Left ventricle myocardium superior (tissue), 1 donor: ENCODE data around the gene ME3. TPM values are rescaled to one million over a fixed set of nuclear protein-coding genes. Genes with fewer than 3 reads are reported as not detected.
"Not testable (repeated sequence)": the region's sequence is repeated elsewhere in the genome, so short reads cannot be mapped to it uniquely, and the experiment has no call there.

ENCODE experiments used
- ATAC-seq: fragments of 200-7000 bp; cut with Tn5 transposase; one replicate; pipeline ENCODE4 v1.9.1; 2020; ENCODE audit warnings: mild to moderate bottlenecking, moderate library complexity
- DNase-seq: peaks from one replicate; pipeline ENCODE4 v3.0.0-alpha.2; 2020
- intact Hi-C: fragments of 100-400 bp; cut with micrococcal nuclease; formaldehyde crosslinking; loops from one replicate; pipeline ENCODE4 v1.11.0; 2022
- total RNA-seq: library from RNA; stranded (reverse); fragmentation: NEBNext Ultra II Directional; extraction: Animal tissue kit (Norgen Biotek cat#: 25700); gene quantifications from one replicate; pipeline ENCODE4 v1.2.1, GENCODE V29; 2021
- donor health status: DM: no; HTN: yes; CAD: no; lungs with severe emphysema.

ME3 gene
- total RNA-seq, 1 donor from 2014 or later = 29.8 TPM

GRCh38 chr11:86629045-86629706 is 43.2 kb downstream of the ME3 start:
- ATAC-seq (peak; percentile 65), DNase-seq (no peak)
- intact Hi-C loops = no loop called here

DNA sequence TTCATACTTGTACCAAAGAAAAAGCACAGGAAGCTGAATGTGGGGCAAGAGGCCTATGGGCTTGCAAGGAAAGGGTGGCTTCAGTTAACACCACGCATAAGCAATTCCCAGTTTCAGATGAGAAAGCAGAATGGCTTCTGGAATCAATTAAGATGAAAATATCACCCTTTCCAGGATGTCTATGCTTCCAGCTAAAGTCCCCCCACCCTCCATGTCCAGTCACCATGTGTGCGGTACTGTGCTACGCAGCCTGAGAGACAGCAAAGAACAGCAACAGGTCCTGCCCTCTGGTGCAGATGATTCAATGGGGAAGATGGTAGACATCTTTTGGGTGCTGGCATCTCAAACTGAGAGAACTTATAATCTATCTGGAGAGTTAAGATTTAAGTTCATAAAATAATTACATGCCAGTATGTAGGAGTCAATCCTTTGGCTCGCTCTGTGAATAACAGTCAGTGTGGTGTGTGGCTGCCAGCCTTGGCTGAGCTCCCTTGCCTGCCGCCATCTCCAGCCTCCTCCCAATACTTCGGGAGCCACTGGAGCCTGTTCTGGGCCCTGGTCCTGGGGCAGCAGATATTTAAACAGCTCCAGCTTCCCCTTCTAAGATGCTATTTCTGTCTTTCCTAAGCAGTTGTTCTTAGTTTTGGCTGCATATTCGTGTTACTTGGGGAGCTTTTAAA is 44.5 kb downstream of the ME3 start:
- ATAC-seq (peak; percentile 74), DNase-seq (peak; percentile 67)
- intact Hi-C loops = no loop called here

DNA sequence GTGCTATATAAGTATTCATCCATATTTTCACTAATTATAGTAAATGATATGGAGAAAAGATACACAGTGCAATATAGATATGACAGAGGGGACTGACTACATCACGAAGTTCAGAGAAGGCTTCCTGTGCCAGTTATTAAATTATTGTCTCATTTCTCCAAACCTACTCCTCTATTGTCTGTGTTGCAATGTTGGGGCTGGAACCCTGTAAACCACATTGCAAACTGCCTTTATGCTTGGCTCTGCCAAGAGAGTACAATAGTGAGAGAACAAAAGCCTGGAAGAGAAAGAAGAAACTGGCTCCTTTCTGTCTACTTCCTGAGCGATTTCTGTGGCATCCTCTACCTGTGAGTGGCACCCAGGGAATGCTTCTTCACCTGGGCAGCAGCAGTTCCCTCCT is 46.4 kb downstream of the ME3 start:
- DNase-seq = no peak
- intact Hi-C loops = no loop called here
- ATAC-seq = no peak

- no peak for ATAC-seq
- DNase-seq = no peak
- intact Hi-C loops = no loop called here
These were observed 46.9 kb downstream of the ME3 start for GRCh38 chr11:86625544-86625943.

DNA sequence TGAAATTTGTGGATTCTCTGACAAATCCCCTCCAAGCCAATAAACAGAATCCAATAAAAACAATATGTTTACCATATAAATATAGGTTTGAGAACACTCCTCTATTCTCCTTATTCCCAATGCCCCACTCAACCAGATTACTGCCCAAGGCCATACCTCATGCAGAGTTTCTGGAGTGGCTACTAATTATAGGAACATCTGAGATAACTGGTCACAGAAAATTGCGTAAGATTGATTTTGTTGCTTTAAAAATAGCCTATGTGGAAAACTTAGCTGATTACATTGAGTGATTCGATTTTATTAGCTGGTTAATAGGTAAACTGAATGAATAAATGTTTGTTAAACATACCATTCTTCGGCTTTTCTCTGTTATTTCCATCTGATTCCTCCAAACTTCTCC is 48.0 kb downstream of the ME3 start:
- intact Hi-C loops = no loop called here
- DNase-seq (no peak), ATAC-seq (peak; percentile 60)

DNA sequence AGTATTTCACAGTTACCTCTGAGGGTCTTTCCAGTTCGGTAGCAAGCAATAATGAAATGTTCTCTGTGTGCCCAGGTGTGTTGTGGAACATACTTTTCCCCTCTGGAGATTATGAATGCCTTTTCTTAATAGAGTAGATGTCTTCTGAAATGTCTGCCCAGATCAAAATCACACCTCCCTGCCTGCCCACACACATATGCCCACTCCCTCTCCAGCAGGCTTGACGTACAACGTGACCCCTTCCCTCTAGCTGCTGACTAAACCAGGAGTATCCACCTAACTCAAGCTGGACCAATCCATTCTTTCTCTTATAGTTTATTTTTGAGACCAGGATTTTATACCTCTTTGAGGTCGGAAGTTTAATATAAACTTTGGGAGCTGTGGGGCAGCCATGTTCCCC is 48.7 kb downstream of the ME3 start:
- intact Hi-C loops = no loop called here
- ATAC-seq = no peak
- no peak for DNase-seq

DNA sequence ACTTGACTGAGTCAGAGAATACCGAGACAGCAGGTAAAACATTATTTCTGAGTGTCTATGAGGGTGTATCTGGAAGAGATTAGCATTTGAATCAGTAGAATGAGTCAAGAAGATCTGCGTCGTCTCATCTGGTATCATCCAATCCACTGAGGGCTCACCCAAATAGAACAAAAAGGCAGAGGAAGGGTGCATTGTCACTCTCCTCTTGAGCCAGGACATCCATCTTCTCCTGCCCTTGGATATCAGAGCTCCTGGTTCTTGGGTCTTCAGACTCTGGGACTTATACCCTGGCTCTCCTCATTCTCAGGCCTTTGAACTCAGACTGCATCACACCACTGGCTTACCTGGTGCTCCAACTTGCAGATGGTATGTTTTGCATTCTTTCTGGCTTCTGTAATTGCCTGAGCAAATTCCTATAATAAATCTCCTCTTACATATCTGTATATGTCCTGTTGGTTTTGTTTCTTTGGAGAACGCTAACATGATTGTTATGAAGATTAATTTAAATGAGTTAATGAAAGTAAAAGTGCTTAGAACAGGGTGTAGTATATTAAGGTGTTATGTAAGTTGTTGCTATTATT is 49.3 kb downstream of the ME3 start:
- DNase-seq = no peak
- ATAC-seq = no peak
- intact Hi-C loops = no loop called here

DNA sequence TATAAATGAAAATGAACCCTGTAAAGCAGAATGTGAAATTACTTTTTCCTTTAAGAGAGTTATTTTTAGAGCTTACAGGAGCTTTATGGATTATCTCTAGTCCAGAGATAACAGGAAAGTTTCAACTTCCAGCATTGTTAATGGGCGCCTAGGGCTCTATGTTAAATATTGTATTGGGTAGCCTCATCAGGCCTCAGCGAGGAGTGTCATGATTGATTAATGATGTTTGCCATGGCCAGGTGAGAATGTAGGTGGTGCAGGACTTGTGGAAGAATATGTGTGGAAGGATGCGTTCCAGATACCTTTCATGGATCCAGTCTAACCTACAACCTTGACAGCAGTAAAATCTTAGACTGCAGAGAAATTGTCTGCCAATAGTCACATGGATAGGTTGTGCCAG is 50.6 kb downstream of the ME3 start:
- intact Hi-C loops = no loop called here
- ATAC-seq = no peak
- DNase-seq = no peak

DNA sequence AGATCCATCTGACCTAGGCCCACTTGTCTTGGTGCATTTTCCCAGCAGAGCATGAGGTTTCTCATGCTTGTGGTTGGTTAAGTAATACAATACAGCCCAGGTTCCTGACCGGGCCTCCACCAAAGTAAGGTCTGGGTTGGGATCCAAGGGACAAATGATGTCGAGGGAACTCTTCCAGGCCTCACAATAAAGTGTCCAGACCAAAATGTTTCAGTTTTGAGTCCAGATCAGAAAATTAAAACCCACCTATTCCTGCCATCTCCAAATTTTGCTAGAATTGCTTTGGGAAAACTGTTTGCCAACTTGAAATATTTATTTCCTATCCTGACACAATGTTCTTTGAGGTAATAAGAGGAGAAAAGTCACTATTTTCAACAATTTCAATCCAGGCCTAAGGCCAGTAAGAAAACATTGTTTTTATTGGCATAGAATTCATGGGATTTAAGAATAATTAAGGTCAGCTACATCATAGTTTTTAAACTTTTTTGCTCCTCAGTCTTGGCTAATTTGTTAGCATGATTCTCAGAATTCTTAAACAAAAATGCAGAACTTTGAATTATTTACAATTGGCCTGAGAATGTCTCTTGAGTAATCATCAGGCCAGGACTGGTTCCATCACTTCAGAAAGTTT is 51.4 kb downstream of the ME3 start:
- ATAC-seq = peak; percentile 61
- DNase-seq = no peak
- intact Hi-C loops = no loop called here

DNA sequence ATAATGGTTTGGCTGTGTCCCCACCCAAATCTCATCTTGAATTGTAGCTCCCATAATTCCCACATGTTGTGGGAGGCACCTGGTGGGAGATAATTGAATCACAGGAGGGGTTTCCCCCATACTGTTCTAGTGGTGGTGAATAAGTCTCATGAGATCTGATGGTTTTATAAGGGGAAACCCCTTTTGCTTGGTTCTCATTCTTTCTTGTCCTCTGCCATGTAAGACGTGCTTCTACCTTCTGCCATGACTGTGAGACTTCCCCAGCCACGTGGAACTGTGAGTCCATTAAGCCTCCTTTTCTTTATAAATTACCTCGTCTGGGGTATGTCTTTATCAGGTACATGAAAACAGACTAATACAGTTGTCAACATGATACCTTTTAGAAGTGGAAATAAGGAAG is 53.0 kb downstream of the ME3 start:
- DNase-seq, ATAC-seq: not testable (repeated sequence)
- intact Hi-C loops = loop anchor here (10.0 kb wide), 1 partner anchor 165 kb away; no protein-coding TSS in a partner anchor

GRCh38 chr11:86617502-86617901 is 54.9 kb downstream of the ME3 start:
- DNase-seq = no peak
- no peak for ATAC-seq
- intact Hi-C loops = loop anchor here (10.0 kb wide), 1 partner anchor 163 kb away; no protein-coding TSS in a partner anchor

- intact Hi-C loops = loop anchor here (10.0 kb wide), 1 partner anchor 161 kb away; no protein-coding TSS in a partner anchor
- DNase-seq (no peak), ATAC-seq (no peak)
These were observed 56.9 kb downstream of the ME3 start for GRCh38 chr11:86615487-86615886.

DNA sequence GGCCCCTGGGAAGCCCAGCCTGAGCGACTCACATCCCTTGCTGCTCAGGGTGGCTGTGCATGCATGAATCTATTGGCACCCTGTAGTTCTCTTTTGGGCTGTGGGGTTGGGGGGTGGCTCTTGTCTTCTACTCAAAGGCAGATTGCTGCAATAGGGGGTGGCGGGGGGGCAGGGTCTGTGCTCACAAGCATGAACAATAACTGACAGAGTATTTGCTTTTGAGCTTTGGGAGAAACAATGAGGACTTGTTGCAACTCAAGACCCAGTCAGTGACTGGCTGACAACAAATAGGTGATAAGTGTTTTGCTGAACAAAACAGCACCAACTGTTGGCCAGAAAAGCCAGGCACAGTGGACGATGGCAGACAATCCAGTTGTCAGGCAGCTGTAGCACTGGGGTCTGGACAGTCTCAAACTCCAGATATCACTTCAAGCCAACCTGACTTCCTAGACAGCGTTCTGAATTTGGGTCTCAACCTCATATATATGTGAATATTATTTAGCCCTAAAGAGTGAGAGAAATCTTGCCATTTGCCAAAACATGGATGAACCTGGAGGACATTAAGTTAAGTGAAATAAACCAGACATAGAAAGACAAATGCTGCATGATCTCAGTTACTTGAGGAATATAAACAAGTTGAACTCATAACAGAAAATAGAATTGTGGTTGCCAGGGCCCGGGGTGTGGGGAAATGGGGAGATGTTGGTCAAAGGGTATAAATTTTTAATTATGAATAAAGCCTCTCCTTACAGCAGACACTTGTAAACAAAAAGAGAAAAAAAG is 61.7 kb downstream of the ME3 start:
- intact Hi-C loops = loop anchor here (10.0 kb wide), 1 partner anchor 156 kb away; no protein-coding TSS in a partner anchor
- no peak for DNase-seq
- peak; percentile 81 for ATAC-seq

GRCh38 chr11:86608251-86608799 is 64.1 kb downstream of the ME3 start:
- peak; percentile 70 for DNase-seq
- peak; percentile 87 for ATAC-seq
- intact Hi-C loops = loop anchor here (5.0 kb wide), 1 partner anchor 194 kb away; the partner anchor contains the start of gene PRSS23

- no peak for ATAC-seq
- no peak for DNase-seq
- intact Hi-C loops = loop anchor here (5.0 kb wide), 1 partner anchor 195 kb away; the partner anchor contains the start of gene PRSS23
These were observed 65.5 kb downstream of the ME3 start for GRCh38 chr11:86606836-86607481.

DNA sequence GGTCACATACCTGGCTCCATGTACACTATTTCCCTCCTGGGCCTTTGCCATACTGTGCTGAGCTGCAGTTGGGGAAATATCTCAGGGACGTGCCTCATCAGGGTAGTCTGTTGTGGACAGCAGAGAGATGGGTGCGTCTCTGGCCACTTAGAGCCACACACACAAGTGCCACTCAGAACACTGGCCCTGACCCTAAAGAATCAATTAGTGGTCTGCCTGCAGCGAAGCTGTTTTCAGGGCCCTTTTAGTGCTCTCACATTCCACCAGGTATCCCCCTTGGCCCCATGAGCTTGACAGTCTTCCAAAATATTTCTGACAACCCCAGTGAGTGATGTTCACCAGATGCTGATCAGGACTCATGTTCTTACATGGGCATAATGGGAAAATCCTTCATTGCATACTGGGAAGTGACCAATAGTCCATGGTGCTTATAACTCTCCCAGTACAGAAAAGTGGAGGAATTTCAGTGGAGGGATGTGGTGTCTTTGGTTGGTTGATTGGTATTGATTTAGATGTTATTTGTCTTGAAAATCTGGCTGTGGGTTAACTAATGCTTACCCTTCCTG is 66.1 kb downstream of the ME3 start:
- intact Hi-C loops = loop anchor here (5.0 kb wide), 1 partner anchor 196 kb away; the partner anchor contains the start of gene PRSS23
- DNase-seq (no peak), ATAC-seq (no peak)

DNA sequence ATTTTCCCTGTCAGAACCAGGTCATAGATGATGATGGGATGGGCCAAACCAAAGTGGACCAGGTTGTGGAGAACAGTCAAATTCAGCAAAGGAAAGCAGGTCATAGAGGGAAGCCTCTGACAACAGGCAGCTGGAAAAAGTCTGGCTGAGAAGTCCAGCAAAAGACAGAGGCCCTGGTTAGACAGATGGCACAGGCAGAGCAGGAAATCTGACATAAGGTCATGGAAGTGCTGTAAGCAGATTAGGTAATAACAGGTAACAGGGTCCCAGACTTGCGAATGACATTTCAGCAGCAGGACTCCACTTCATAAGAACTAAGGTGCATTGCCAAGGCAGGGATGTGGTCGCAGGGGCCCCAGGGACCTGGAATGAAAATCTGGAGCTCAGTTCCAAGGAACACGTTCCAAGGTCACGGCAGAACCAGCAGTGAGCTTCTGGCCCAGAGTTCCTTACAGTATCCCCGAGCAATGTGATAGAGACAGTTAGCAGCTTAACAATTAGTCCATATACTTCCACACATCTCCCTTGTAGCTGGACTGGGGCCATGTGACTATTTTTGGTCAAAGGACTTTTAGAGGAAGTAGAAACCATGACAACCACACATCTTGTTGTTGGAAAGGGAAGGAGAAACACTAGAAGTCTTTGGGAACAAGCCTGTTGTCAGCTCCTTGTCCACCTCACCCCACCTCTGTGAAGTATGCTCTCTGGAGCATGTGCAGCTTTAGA is 75.4 kb downstream of the ME3 start:
- ATAC-seq = peak; percentile 82
- intact Hi-C loops = no loop called here
- DNase-seq = peak; percentile 40
